ENCODE data around the gene YJEFN3. TPM values are rescaled to one million over a fixed set of nuclear protein-coding genes. Genes with fewer than 3 reads are reported as not detected.
A peak's percentile ranks its signal among the peaks of the same experiment; 100 is the strongest.

Gene YJEFN3
- 0.52 TPM for total RNA-seq

- Histone ChIP-seq H3K27me3 (ENCODE audit: control insufficient read depth in 3 of 3, insufficient read depth in 3 of 3, low read length in 3 of 3) (no peaks in the 10 kb centered on the region), H3K27ac (ENCODE audit: low read depth, low read length) (no peak within 1 kb of the TSS), H3K4me1 (ENCODE audit: control insufficient read depth in 3 of 3, insufficient read depth in 3 of 3, low read length in 3 of 3) (peaks cover 8 to 20% (median 11%) of the 10 kb centered on the region in 3 donors), H3K9ac (ENCODE audit: low read depth in 1 of 3, low read length in 3 of 3) (no peak within 1 kb of the TSS), H3K36me3 (ENCODE audit: control insufficient read depth in 3 of 3, insufficient read depth in 3 of 3, low read length in 3 of 3) (peaks cover 16 to 31% (median 22%) of the 10 kb centered on the region in 3 donors), H3K9me3 (ENCODE audit: control insufficient read depth in 3 of 3, low read length in 3 of 3) (no peaks in the 10 kb centered on the region), H3K4me3 (ENCODE audit: low read length in 3 of 3) (no peak within 1 kb of the TSS)
Observed at GRCh38 chr19:19528721-19529490, at the start of gene YJEFN3. Gene YJEFN3, plus strand, starts transcription at chr19:19528911. Its CDS starts 22 bp downstream, at chr19:19528933.

- Histone ChIP-seq H3K27me3 (ENCODE audit: control insufficient read depth in 3 of 3, insufficient read depth in 3 of 3, low read length in 3 of 3) (no peaks in the 10 kb centered on the region), H3K9ac (ENCODE audit: low read depth in 1 of 3, low read length in 3 of 3) (no peak overlapping the region), H3K36me3 (ENCODE audit: control insufficient read depth in 3 of 3, insufficient read depth in 3 of 3, low read length in 3 of 3) (peaks cover 0 to 4% (median 4%) of the 10 kb centered on the region in 3 donors), H3K9me3 (ENCODE audit: control insufficient read depth in 3 of 3, low read length in 3 of 3) (no peaks in the 10 kb centered on the region), H3K27ac (ENCODE audit: low read depth, low read length) (no peak overlapping the region), H3K4me3 (ENCODE audit: low read length in 3 of 3) (no peak overlapping the region), H3K4me1 (ENCODE audit: control insufficient read depth in 3 of 3, insufficient read depth in 3 of 3, low read length in 3 of 3) (peaks cover 19 to 35% (median 23%) of the 10 kb centered on the region in 3 donors)
Observed at GRCh38 chr19:19480688-19481087, 48.0 kb upstream of the YJEFN3 start.

- peaks cover 0 to 7% (median 4%) of the 10 kb centered on the region in 3 donors for H3K36me3 ChIP-seq (ENCODE audit: control insufficient read depth in 3 of 3, insufficient read depth in 3 of 3, low read length in 3 of 3)
- H3K4me3 ChIP-seq (ENCODE audit: low read length in 3 of 3), result no peak overlapping the region
- H3K27me3 ChIP-seq (ENCODE audit: control insufficient read depth in 3 of 3, insufficient read depth in 3 of 3, low read length in 3 of 3), result no peaks in the 10 kb centered on the region
- H3K9ac ChIP-seq (ENCODE audit: low read depth in 1 of 3, low read length in 3 of 3), result peak overlapping the region in 1 of 3 donors; percentile 45
- H3K27ac ChIP-seq (ENCODE audit: low read depth, low read length), result no peak overlapping the region
- no peaks in the 10 kb centered on the region for H3K9me3 ChIP-seq (ENCODE audit: control insufficient read depth in 3 of 3, low read length in 3 of 3)
- H3K4me1 ChIP-seq (ENCODE audit: control insufficient read depth in 3 of 3, insufficient read depth in 3 of 3, low read length in 3 of 3), result peaks cover 15 to 34% (median 32%) of the 10 kb centered on the region in 3 donors
Observed at GRCh38 chr19:19482809-19483596, 45.7 kb upstream of the YJEFN3 start.

GRCh38 chr19:19485161-19485997 lies 43.3 kb upstream of the YJEFN3 start:
- Histone ChIP-seq H3K27ac (ENCODE audit: low read depth, low read length) (no peak overlapping the region), H3K9me3 (ENCODE audit: control insufficient read depth in 3 of 3, low read length in 3 of 3) (no peaks in the 10 kb centered on the region), H3K4me1 (ENCODE audit: control insufficient read depth in 3 of 3, insufficient read depth in 3 of 3, low read length in 3 of 3) (peaks cover 39 to 57% (median 55%) of the 10 kb centered on the region in 3 donors), H3K9ac (ENCODE audit: low read depth in 1 of 3, low read length in 3 of 3) (peak overlapping the region in 1 of 3 donors; percentile 45), H3K27me3 (ENCODE audit: control insufficient read depth in 3 of 3, insufficient read depth in 3 of 3, low read length in 3 of 3) (no peaks in the 10 kb centered on the region), H3K36me3 (ENCODE audit: control insufficient read depth in 3 of 3, insufficient read depth in 3 of 3, low read length in 3 of 3) (peaks cover 0 to 6% (median 3%) of the 10 kb centered on the region in 3 donors), H3K4me3 (ENCODE audit: low read length in 3 of 3) (no peak overlapping the region)

- Histone ChIP-seq H3K27me3 (ENCODE audit: control insufficient read depth in 3 of 3, insufficient read depth in 3 of 3, low read length in 3 of 3) (no peaks in the 10 kb centered on the region), H3K27ac (ENCODE audit: low read depth, low read length) (no peak overlapping the region), H3K9me3 (ENCODE audit: control insufficient read depth in 3 of 3, low read length in 3 of 3) (no peaks in the 10 kb centered on the region), H3K9ac (ENCODE audit: low read depth in 1 of 3, low read length in 3 of 3) (peak overlapping the region in 1 of 3 donors; percentile 16), H3K4me3 (ENCODE audit: low read length in 3 of 3) (no peak overlapping the region), H3K4me1 (ENCODE audit: control insufficient read depth in 3 of 3, insufficient read depth in 3 of 3, low read length in 3 of 3) (peaks cover 39 to 60% (median 59%) of the 10 kb centered on the region in 3 donors), H3K36me3 (ENCODE audit: control insufficient read depth in 3 of 3, insufficient read depth in 3 of 3, low read length in 3 of 3) (peaks cover 0 to 4% (median 1%) of the 10 kb centered on the region in 3 donors)
Observed at GRCh38 chr19:19485998-19486290, 42.8 kb upstream of the YJEFN3 start.

GRCh38 chr19:19486343-19487076 lies 42.2 kb upstream of the YJEFN3 start:
- Histone ChIP-seq H3K4me3 (ENCODE audit: low read length in 3 of 3) (no peak overlapping the region), H3K36me3 (ENCODE audit: control insufficient read depth in 3 of 3, insufficient read depth in 3 of 3, low read length in 3 of 3) (peaks cover 0 to 3% (median 3%) of the 10 kb centered on the region in 3 donors), H3K27ac (ENCODE audit: low read depth, low read length) (no peak overlapping the region), H3K9me3 (ENCODE audit: control insufficient read depth in 3 of 3, low read length in 3 of 3) (no peaks in the 10 kb centered on the region), H3K4me1 (ENCODE audit: control insufficient read depth in 3 of 3, insufficient read depth in 3 of 3, low read length in 3 of 3) (peaks cover 39 to 65% (median 64%) of the 10 kb centered on the region in 3 donors), H3K9ac (ENCODE audit: low read depth in 1 of 3, low read length in 3 of 3) (peak overlapping the region in 1 of 3 donors; percentile 40), H3K27me3 (ENCODE audit: control insufficient read depth in 3 of 3, insufficient read depth in 3 of 3, low read length in 3 of 3) (no peaks in the 10 kb centered on the region)

GRCh38 chr19:19487077-19487949 lies 41.4 kb upstream of the YJEFN3 start:
- Histone ChIP-seq H3K36me3 (ENCODE audit: control insufficient read depth in 3 of 3, insufficient read depth in 3 of 3, low read length in 3 of 3) (peaks cover 3 to 8% (median 3%) of the 10 kb centered on the region in 3 donors), H3K4me1 (ENCODE audit: control insufficient read depth in 3 of 3, insufficient read depth in 3 of 3, low read length in 3 of 3) (peaks cover 39 to 66% (median 63%) of the 10 kb centered on the region in 3 donors), H3K27ac (ENCODE audit: low read depth, low read length) (peak overlapping the region; percentile 81), H3K4me3 (ENCODE audit: low read length in 3 of 3) (no peak overlapping the region), H3K9me3 (ENCODE audit: control insufficient read depth in 3 of 3, low read length in 3 of 3) (no peaks in the 10 kb centered on the region), H3K9ac (ENCODE audit: low read depth in 1 of 3, low read length in 3 of 3) (peak overlapping the region in 1 of 3 donors; percentile 60), H3K27me3 (ENCODE audit: control insufficient read depth in 3 of 3, insufficient read depth in 3 of 3, low read length in 3 of 3) (no peaks in the 10 kb centered on the region)

GRCh38 chr19:19487950-19488874 lies 40.5 kb upstream of the YJEFN3 start:
- no peaks in the 10 kb centered on the region for H3K27me3 ChIP-seq (ENCODE audit: control insufficient read depth in 3 of 3, insufficient read depth in 3 of 3, low read length in 3 of 3)
- H3K27ac ChIP-seq (ENCODE audit: low read depth, low read length), result peak overlapping the region; percentile 81
- H3K9me3 ChIP-seq (ENCODE audit: control insufficient read depth in 3 of 3, low read length in 3 of 3), result no peaks in the 10 kb centered on the region
- peak overlapping the region; percentile 56 to 60 (median 59) for H3K9ac ChIP-seq (ENCODE audit: low read depth in 1 of 3, low read length in 3 of 3)
- H3K36me3 ChIP-seq (ENCODE audit: control insufficient read depth in 3 of 3, insufficient read depth in 3 of 3, low read length in 3 of 3), result peaks cover 5 to 13% (median 9%) of the 10 kb centered on the region in 3 donors
- H3K4me3 ChIP-seq (ENCODE audit: low read length in 3 of 3), result peak overlapping the region in 1 of 3 donors; percentile 46
- peaks cover 39 to 61% (median 55%) of the 10 kb centered on the region in 3 donors for H3K4me1 ChIP-seq (ENCODE audit: control insufficient read depth in 3 of 3, insufficient read depth in 3 of 3, low read length in 3 of 3)

All from skeletal muscle tissue (tissue), 4 donors.